ENCODE data around the gene TLDC2. TPM values are rescaled to one million over a fixed set of nuclear protein-coding genes. Genes with fewer than 3 reads are reported as not detected.

Gene TLDC2
- total and polyA plus RNA-seq, 2 of the 8 experiments (the other 6 are each of a cell fraction or from before 2014, with no cell fraction given), result 0.29 to 0.34 TPM

GRCh38 chr20:36832791-36833190, 43.1 kb upstream of the TLDC2 start (continued):
- no peak for TF ChIP-seq CHD7 (IDR thresholded peaks at IDR 0.05; ENCODE audit: insufficient replicate concordance, low read length)
- no peak for TF ChIP-seq BCL11A (IDR thresholded peaks at IDR 0.05; ENCODE audit: low read depth in 2 of 2, low read length in 2 of 2)
- no peak for TF ChIP-seq CHD2 (IDR thresholded peaks at IDR 0.05; ENCODE audit: low read length)
- no peak for TF ChIP-seq NRF1 (IDR thresholded peaks at IDR 0.05; ENCODE audit: low read depth, low read length)
- no peak for TF ChIP-seq SP2 (IDR thresholded peaks at IDR 0.05; ENCODE audit: low read length)
- no peak for TF ChIP-seq EGR1 (IDR thresholded peaks at IDR 0.05; ENCODE audit: borderline replicate concordance, low read depth, low read length)
- TF ChIP-seq SUZ12 (IDR thresholded peaks at IDR 0.05; ENCODE audit: low read length), result no peak

All from H1 (cell line).